Stimulated activated naive CD8-positive, alpha-beta T cell treated with anti-CD3 and anti-CD28 coated beads, Interleukin-15, Interleukin-2, amounts not matched to agents 100 U/mL and 50 U/mL, for 24 hours (primary cell): ENCODE results near the gene TTC34.
"Not testable (repeated sequence)": the region's sequence is repeated elsewhere in the genome, so short reads cannot be mapped to it uniquely, and the experiment has no call there.

Experiments
- ATAC-seq: fragments of 150-1000 bp; cut with Tn5 transposase; one replicate; pipeline ENCODE4 v1.10.0; 2021
- DNase-seq: peaks from one replicate; pipeline ENCODE4 v3.0.0; 2021

Gene TTC34

DNA sequence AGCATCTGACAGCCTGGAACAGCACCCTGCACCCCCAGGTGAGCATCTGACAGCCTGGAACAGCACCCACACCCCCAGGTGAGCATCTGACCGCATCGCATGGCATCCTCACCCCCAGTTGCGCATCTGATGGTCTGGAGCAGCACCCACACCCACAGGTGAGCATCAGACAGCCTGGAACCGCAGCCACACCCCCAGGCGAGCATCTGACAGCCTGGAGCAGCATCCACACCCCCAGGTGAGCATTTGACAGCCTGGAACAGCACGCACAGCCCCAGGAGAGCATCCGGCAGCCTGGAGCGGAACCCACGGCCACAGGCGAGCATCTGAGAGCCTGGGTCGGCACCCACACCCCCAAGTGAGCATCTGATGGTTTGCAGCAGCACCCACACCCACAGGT is 118.6 kb downstream of the TTC34 start:
- not testable (repeated sequence) for DNase-seq, ATAC-seq

DNA sequence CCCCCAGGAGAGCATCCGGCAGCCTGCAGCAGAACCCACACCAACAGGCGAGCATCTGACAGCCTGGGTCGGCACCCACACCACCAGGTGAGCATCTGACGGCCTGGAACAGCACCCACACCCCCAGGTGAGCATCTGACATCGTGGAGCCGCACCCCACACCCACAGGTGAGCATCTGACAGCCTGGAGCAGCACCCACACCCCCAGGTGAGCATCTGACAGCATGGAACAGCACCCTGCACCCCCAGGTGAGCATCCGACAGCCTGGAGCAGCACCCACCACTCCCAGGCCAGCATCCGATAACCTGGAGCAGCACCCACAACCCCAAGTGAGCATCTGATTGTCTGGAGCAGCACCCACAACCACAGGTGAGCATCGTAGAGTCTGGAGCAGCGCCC is 124.8 kb downstream of the TTC34 start:
- not testable (repeated sequence) for ATAC-seq, DNase-seq

DNA sequence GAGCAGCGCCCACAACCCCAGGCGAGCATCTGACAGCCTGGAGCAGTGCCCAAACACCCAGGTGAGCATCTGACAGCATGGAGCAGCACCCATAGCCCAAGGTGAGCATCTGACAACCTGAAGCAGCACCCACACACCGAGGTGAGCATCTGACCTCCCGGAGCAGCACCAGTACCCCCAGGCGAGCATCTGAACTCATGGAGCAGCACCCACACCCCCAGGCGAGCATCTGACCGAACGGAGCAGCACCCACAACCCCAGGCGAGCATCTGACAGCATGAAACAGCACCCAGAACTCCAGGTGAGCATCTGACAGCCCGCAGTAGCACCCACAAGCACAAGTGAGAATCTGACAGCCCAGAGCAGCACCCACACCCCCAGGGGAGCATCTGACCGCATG is 129.8 kb downstream of the TTC34 start:
- not testable (repeated sequence) for DNase-seq, ATAC-seq

DNA sequence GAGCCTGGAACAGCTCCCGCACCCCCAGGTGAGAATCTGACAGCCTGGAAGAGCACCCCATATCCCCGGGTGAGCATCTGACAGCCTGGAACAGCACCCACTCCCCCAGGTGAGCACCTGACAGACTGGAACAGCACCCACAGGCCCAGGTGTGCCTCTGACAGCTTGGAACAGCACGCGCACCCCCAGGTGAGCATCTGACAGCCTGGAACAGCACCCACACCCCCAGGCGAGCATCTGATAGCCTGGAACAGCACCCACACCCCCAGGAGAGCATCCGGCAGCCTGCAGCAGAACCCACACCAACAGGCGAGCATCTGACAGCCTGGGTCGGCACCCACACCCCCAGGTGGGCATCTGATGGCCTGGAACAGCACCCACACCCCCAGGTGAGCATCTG is 141.7 kb downstream of the TTC34 start:
- peak; percentile 0 for DNase-seq
- ATAC-seq = not testable (repeated sequence)

DNA sequence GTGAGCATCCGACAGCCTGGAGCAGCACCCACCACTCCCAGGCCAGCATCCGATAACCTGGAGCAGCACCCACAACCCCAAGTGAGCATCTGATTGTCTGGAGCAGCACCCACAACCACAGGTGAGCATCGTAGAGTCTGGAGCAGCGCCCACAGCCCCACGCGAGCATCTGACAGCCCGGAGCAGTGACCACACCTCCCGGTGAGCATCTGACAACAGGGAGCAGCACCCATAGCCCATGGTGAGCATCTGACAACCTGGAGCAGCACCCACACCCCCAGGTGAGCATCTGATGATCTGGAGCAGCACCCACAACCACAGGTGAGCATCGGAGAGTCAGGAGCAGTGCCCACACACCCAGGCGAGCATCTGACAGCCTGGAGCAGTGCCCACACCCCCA is 143.6 kb downstream of the TTC34 start:
- not testable (repeated sequence) for ATAC-seq
- peak; percentile 2 for DNase-seq

DNA sequence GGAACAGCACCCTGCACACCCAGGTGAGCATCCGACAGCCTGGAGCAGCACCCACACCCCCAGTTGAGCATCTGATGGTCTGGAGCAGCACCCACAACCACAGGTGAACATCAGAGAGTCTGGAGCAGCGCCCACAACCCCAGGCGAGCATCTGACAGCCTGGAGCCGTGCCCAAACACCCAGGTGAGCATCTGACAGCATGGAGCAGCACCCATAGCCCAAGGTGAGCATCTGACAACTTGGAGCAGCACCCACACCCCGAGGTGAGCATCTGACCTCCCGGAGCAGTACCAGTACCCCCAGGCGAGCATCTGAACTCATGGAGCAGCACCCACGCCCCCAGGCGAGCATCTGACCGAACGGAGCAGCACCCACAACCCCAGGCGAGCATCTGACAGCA is 144.4 kb downstream of the TTC34 start:
- DNase-seq = peak; percentile 5
- not testable (repeated sequence) for ATAC-seq

DNA sequence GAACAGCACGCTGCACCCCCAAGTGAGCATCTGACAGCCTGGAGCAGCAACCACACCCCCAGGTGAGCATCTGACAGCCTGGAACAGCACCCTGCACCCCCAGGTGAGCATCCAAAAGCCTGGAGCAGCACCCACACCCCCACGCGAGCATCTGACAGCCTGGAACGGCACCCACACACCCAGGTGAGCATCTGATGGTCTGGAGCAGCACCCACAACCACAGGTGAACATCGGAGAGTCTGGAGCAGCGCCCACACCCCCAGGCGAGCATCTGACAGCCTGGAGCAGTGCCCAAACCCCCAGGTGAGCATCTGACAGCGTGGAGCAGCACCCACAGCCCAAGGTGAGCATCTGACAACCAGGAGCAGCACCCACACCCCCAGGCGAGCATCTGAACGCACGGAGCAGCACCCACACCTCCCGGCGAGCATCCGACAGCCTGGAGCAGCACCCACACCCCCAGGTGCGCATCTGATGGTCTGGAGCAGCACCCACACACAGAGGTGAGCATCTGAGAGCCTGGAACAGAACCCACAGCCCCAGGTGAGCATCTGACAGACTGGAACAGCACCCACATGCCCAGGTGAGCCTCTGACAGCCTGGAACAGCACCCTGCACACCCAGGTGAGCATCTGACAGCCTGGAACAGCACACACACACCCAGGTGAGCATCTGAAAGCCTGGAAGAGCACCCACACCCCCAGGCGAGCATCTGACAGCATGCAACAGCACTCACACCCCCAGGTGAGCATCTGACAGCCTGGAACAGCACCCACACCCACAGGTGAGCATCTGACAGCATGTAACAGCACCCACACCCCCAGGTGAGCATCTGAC is 145.7 kb downstream of the TTC34 start:
- peak; percentile 7 for DNase-seq
- ATAC-seq = not testable (repeated sequence)

DNA sequence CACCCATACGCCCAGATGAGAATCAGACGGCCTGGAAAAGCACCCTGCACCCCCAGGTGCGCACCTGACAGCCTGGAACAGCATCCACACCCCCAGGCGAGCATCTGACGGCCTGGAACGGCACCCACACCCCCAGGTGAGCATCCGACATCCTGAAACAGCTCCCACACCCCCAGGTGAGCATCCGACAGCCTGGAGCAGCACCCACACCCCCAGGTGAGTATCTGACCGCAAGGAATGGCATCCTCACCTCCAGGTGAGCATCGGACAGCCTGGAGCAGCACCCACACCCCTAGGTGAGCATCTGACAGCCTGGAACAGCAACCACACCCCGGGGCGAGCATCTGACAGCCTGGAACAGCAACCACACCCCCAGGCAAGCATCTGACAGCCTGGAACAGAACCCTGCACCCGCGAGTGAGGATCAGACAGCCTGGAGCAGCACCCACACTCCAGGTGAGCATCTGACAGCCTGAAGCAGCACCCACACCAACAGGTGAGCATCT is 147.0 kb downstream of the TTC34 start:
- ATAC-seq = not testable (repeated sequence)
- peak; percentile 7 for DNase-seq

DNA sequence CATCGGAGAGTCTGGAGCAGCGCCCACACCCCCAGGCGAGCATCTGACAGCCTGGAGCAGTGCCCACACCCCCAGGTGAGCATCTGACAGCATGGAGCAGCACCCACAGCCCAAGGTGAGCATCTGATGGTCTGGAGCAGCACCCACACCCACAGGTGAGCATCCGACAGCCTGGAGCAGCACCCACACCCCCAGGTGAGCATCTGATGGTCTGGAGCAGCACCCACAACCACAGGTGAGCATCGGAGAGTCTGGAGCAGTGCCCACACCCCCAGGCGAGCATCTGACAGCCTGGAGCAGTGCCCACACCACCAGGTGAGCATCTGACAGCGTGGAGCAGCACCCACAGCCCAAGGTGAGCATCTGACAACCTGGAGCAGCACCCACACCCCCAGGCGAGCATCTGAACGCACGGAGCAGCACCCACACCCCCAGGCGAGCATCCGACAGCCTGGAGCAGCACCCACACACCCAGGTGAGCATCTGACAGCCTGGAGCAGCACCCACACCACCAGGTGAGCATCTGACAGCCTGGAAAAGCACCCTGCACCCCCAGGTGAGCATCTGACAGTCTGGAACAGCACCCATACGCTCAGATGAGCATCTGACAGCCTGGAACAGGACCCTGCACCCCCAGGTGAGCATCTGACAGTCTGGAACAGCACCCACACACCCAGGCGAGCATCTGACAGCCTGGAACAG is 147.6 kb downstream of the TTC34 start:
- peak; percentile 9 for DNase-seq
- ATAC-seq = not testable (repeated sequence)

DNA sequence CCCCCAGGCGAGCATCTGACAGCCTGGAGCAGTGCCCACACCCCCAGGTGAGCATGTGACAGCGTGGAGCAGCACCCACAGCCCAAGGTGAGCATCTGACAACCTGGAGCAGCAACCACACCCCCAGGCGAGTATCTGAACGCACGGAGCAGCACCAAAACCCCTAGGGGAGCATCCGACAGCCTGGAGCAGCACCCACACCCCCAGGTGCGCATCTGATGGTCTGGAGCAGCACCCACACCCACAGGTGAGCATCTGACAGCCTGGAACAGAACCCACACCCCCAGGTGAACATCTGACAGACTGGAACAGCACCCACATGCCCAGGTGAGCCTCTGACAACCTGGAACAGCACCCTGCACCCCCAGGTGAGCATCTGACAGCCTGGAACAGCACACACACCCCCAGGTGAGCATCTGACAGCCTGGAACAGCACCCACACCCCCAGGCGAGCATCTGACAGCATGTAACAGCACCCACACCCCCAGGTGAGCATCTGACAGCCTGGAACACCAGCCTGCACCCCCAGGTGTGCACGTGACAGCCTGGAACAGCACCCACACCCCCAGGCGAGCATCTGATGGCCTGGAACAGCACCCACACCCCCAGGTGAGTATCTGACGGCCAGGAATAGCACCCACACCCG is 148.4 kb downstream of the TTC34 start:
- not testable (repeated sequence) for ATAC-seq
- DNase-seq = peak; percentile 5

DNA sequence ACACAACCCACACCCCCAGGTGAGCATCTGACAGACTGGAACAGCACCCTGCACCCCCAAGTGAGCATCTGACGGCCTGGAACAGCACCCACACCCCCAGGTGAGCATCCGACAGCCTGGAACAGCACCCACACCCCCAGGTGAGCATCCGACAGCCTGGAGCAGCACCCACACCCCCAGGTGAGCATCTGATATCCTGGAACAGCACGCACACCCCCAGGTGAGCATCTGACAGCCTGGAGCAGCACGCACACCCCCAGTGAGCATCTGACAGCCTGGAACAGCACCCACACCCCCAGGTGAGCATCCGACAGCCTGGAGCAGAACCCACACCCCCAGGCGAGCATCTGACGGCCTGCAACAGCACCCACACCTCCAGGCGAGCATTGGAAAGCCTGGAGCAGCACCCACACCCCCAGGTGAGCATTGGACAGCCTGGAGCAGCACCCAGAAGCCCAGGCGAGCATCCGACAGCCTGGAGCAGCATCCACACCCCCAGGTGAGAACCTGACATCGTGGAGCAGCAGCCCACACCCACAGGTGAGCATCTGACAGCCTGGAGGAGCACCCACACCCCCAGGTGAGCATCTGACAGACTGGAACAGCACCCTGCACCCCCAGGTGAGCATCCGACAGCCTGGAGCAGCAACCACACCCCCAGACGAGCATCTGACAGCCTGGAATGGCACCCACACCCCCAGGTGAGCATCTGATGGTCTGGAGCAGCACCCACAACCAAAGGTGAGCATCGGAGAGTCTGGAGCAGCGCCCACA is 149.2 kb downstream of the TTC34 start:
- ATAC-seq, DNase-seq: not testable (repeated sequence)

DNA sequence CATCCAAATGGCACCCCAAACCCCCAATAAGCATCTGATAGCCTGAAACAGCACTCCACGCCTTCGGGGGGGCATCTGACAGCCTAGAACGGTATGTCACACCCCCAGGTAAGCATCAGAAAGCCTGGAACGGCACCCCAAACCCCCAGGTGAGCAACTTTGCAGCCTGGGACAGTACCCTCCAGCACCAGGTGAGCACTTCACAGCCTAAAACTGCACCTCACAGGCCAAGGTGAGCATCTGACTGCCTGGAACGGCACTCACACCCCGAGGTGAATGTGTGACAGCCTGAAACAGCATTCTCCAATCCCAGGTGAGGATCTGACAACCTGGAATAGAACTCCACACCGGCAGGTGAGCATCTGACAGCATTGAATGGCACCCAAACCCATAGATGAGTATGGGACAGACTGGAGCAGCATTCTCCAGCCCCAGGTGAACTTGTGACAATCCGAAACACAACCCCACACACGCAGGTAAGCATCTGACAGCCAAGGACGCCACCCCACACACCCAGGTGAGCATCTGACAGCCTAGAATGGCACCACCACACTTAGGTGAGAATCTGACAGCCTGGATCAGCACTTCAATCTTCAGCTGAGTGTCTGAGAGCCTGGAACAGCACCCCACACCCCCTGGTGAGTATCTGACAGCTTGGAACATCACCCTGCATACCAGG is 150.4 kb downstream of the TTC34 start:
- DNase-seq (peak; percentile 2), ATAC-seq (no peak)

DNA sequence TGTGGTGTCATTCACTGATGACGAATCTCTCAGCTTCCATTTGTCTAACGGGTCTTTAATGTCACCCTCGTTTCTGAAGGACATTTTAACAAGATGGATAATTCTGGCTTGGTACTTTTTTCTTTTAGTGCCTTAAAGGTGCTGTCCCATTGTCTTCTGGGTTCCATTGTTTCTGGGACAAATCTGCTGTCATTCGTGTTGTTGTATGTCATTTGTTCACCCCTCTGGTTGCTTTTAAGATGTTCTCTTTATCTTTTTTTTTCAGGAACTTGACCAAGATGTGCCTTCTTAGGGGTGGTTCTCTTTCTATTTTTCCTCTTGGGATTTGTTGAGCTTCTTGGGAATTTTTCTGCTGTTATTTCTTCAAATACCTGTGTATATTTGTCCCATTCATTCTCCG is 154.7 kb downstream of the TTC34 start:
- ATAC-seq = no peak
- no peak for DNase-seq

DNA sequence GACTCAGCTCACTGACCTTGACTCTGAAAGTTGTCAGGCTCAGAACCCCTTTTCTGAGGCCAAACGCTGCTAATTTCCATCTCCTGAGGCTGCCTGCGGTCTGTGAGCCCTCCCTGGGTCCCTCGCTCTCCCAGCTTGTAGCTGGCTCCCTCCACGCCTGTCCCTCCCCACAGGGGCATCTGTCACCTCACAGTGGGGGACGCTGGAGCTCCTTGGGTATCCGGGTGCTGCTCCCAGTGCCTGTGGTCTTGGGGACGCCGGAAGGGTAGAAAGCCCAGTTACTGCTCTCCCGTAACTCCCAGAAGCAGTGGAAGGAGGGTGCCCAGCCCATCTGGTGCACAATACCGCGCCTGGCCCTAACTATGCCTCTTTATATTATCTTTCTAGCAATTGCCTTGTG is 155.7 kb downstream of the TTC34 start:
- DNase-seq = no peak
- ATAC-seq = no peak

DNA sequence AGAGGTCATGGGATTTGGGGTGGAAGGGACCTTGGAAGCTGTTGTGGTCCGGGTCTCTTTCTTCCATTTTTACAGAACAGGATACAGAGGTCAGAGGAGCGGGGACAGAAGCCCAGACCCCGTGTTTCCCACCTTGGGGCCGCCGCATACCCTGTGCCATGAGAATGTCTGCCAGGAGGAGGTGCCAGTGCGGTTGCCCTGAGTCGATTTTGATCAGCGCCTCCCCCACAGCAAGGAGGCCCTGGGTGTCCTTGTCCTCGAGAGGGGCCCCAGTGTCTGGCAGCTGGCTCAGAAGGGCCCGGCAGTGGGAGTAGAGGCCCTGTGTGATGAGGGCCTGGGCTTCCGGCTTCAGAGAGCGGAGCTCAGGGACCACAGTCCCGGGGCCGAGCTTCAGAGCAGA is 156.3 kb downstream of the TTC34 start:
- ATAC-seq = no peak
- no peak for DNase-seq

DNA sequence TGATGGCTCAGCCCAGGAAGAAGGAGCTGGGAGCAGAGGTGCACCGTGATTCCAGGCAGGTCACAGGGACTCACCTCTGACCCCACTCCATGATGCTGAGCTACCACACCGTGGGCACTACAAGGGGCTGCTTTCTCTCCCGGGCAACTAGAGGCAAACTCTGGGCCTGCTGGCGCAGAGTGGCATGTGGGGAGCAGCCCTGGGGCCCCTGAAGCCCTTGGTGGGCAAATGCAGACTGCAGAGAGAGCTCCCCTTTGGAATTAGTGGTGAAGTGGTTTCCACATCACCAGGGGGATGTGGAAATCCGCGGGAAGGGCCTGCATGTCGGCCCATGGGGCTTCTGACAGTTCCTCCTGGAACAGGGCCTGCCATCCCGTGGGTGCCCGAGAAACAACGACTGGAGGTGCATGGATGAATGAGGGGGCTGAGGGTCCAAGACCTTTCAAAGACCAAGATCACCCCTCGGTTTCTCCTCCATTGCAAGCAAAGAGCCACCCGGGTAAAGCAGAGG is 156.8 kb downstream of the TTC34 start:
- DNase-seq (no peak), ATAC-seq (no peak)

DNA sequence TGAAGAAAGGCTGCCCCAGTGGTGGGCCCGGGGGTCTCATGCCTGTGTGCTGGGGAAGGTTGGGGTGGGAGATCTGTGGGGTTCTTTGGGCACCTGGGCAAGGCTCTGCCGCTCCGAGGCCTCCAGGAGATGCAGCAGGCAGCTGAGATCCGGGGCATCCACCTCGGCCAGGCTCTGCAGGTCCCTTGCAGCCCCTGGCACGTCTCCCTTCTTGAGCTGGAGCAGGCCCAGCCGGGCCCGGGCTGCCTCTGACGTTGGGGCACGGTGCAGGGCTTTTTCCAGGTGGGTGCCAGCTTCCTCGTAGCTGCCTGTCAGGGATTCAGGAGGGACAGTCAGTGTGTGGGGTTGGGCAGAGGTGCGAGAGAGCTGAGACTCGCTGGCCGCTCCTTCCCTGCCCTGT is 157.3 kb downstream of the TTC34 start:
- no peak for DNase-seq

DNA sequence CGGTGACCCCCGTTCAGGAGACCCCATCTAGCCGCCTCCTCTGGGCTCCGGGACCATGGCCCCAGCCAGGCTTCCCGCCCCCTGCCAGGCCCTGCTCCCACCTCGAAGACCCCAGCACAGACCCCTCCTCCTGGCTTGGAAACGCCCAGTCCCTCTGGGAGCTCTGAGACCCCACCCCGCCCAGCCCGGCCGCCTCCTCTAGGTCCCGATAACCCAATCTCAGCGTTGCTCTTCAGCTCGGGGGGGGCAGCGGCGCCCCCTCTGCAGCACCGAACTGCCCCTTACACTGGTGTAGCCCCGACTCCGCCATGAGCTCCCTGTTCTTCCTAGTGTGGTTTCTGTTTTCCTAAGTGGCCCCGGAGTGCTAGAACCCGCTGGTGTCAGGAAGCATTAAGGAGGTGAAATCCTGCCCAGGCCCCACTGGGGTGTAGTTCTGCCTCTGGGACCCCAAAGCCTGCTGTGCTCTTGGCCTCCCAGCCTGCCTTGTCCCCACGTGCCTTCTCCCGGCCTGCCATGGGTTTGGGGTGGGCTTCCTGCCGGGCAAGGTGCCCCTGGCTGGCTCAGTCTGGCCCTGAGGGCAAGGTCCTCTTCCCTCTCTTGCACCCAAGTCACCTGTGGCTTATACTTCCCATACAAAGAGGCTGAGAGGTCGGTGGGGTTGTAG is 157.9 kb downstream of the TTC34 start:
- DNase-seq = no peak

More for the DNA sequence above, 157.3 kb downstream of the TTC34 start:
- no peak for ATAC-seq

DNA sequence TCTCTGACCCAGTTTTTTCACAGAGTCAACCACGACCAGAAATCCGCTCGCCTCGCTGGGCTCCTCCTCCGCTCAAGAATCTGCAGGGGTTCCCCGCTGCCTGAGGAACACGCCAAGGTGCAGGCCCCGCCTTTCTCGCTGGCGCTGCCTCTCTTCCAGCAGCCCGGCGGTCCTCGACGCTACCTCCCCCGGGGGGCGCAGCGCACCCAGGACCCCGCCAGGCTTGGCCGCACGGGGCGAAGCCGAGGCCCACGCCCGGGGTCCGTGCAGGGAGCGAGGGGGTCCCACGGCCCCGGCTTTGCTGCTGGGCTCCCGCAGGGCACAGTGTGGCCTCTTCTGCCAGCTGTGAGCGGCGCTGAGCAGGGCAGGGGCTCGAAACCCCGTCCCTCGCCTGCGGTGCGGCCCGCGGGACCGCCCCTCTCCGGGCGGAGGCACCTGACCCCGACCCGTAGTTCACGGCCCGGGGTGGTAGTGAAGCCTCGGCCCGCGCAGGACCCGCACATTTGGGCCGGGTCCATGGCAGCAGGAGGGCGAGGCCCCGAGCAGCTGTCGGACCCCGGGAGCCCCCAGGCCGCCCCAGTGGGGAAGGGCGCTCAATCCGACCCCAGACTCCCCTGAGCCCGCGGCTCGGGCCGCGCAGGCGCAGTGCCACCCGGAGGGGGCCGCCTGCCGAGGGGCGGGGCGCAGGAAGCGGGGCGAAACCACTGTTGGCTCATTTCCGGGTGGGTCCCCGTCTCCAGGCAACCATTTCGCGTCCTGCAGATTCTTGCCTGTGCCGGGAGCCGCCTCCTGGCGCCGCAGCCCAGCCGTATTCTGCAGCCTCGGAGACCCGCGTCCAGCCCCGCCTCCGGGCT is 158.7 kb downstream of the TTC34 start:
- peak; percentile 95 for DNase-seq
- peak; percentile 80 for ATAC-seq

More for the DNA sequence above, 157.9 kb downstream of the TTC34 start:
- ATAC-seq = no peak
